Neural progenitor cell (in vitro differentiated cells): ENCODE measurements around the gene STK38. TPM values are rescaled to one million over a fixed set of nuclear protein-coding genes. Genes with fewer than 3 reads are reported as not detected.
"Not testable (repeated sequence)": the region's sequence is repeated elsewhere in the genome, so short reads cannot be mapped to it uniquely, and the experiment has no call there.

Source experiments
- DNase-seq: peaks from one replicate; pipeline ENCODE4 v3.0.0-alpha.2; 2016; ENCODE audit warnings: low spot score
- H2AFZ ChIP-seq: fragments of 200-600 bp; sonication (generic); replicated peaks from 2 replicates; pipeline ENCODE4 v1.6.1; 2016; ENCODE audit warnings: antibody characterized with exemption
- H3F3A ChIP-seq: fragments of 200-600 bp; sonication (generic); 2 replicates; pipeline ENCODE4 v1.6.1; 2016; ENCODE audit warnings: antibody characterized with exemption, low read depth
- H3K27ac ChIP-seq: fragments of 200-600 bp; sonication (generic); 2 replicates; pipeline ENCODE4 v1.5.1; 2016; ENCODE audit warnings: mild to moderate bottlenecking
- H3K27me3 ChIP-seq: fragments of 200-600 bp; sonication (generic); 2 replicates; pipeline ENCODE4 v1.6.1; 2016; ENCODE audit warnings: mild to moderate bottlenecking, moderate library complexity
- H3K36me3 ChIP-seq: fragments of 200-600 bp; sonication (generic); 2 replicates; pipeline ENCODE4 v1.5.1; 2016
- H3K4me1 ChIP-seq: fragments of 200-600 bp; sonication (generic); 2 replicates; pipeline ENCODE4 v1.6.1; 2016; ENCODE audit warnings: mixed run types
- H3K4me2 ChIP-seq: fragments of 200-600 bp; sonication (generic); 2 replicates; pipeline ENCODE4 v1.6.1; 2016
- H3K4me3 ChIP-seq: fragments of 200-600 bp; sonication (generic); 2 replicates; pipeline ENCODE4 v1.5.1; 2016
- H3K79me2 ChIP-seq: fragments of 200-600 bp; sonication (generic); 2 replicates; pipeline ENCODE4 v1.6.1; 2016; ENCODE audit warnings: low read depth
- H3K9ac ChIP-seq: fragments of 200-600 bp; sonication (generic); 2 replicates; pipeline ENCODE4 v1.6.1; 2016
- H3K9me3 ChIP-seq: fragments of 200-600 bp; sonication (generic); 2 replicates; pipeline ENCODE4 v1.5.1; 2016; ENCODE audit warnings: low read depth
- H4K20me1 ChIP-seq: fragments of 200-600 bp; sonication (generic); 2 replicates; pipeline ENCODE4 v1.6.1; 2016; ENCODE audit warnings: low read depth
- H3K27ac Mint-ChIP-seq: 3 replicates; pipeline ENCODE4 v1.8.0; 2021; ENCODE audit warnings: mixed read lengths
- H3K27me3 Mint-ChIP-seq: 2 replicates; pipeline ENCODE4 v1.8.0; 2022; ENCODE audit warnings: low read depth, mild to moderate bottlenecking, inconsistent platforms, moderate library complexity, mixed read lengths; ENCODE audit not compliant: insufficient read depth
- H3K36me3 Mint-ChIP-seq: 3 replicates; pipeline ENCODE4 v1.8.0; 2021; ENCODE audit warnings: mixed read lengths
- H3K4me1 Mint-ChIP-seq: 3 replicates; pipeline ENCODE4 v1.8.0; 2021; ENCODE audit warnings: mixed read lengths
- H3K4me3 Mint-ChIP-seq: 3 replicates; pipeline ENCODE4 v1.8.0; 2021; ENCODE audit warnings: mild to moderate bottlenecking, moderate library complexity, mixed read lengths
- H3K9me3 Mint-ChIP-seq: 3 replicates; pipeline ENCODE4 v1.8.0; 2020; ENCODE audit warnings: mixed read lengths
- CTCF ChIP-seq: fragments of 200-600 bp; sonication (generic); IDR thresholded peaks from 2 replicates; pipeline ENCODE4 v1.5.1; 2017; ENCODE audit warnings: antibody characterized with exemption, mild to moderate bottlenecking
- EZH2 ChIP-seq: fragments of 200-600 bp; sonication (generic); IDR thresholded peaks from 2 replicates; pipeline ENCODE4 v1.6.1; 2017; ENCODE audit warnings: antibody characterized with exemption, mild to moderate bottlenecking, moderate library complexity
- EZH2phosphoT487 ChIP-seq: fragments of 200-600 bp; sonication (generic); IDR thresholded peaks from 2 replicates; pipeline ENCODE4 v1.6.1; 2017; ENCODE audit warnings: antibody characterized with exemption
- total RNA-seq: library from RNA; depleted of rRNA; stranded (reverse); fragments of >200 nt; gene quantifications from 2 replicates; pipeline ENCODE4 v1.2.3, GENCODE V29; 2015; ENCODE audit warnings: low replicate concordance

Gene STK38
- total RNA-seq, 1 donor from 2014 or later: 31.9 TPM

GRCh38 chr6:36459501-36459900, 87.8 kb downstream of the STK38 start:
- H3K27ac ChIP-seq: no peak overlapping the region
- no peaks in the 10 kb centered on the region for H3K27me3 ChIP-seq
- no peaks in the 10 kb centered on the region for H3K4me1 ChIP-seq
- H4K20me1 ChIP-seq: peaks cover 22% of the 10 kb centered on the region
- peaks cover 4% of the 10 kb centered on the region for H3K9me3 Mint-ChIP-seq
- H3K4me3 ChIP-seq: no peak overlapping the region
- H3K27ac Mint-ChIP-seq: no peak overlapping the region
- peaks cover 2% of the 10 kb centered on the region for H3K4me1 Mint-ChIP-seq
- H3K36me3 ChIP-seq: no peaks in the 10 kb centered on the region
- H2AFZ ChIP-seq: no peak overlapping the region
- H3K36me3 Mint-ChIP-seq: peaks cover 9% of the 10 kb centered on the region
- H3K9ac ChIP-seq: no peak overlapping the region
- TF ChIP-seq CTCF (no peak), EZH2 (no peak), EZH2phosphoT487 (no peak)
- no peak for DNase-seq
- H3K9me3 ChIP-seq: no peaks in the 10 kb centered on the region
- H3K4me2 ChIP-seq: no peak overlapping the region
- peaks cover 2% of the 10 kb centered on the region for H3K27me3 Mint-ChIP-seq
- H3K79me2 ChIP-seq: peaks cover 99% of the 10 kb centered on the region
- H3F3A ChIP-seq: no peaks in the 10 kb centered on the region
- H3K4me3 Mint-ChIP-seq: no peak overlapping the region

- Mint-ChIP-seq H3K36me3 (peaks cover 16% of the 10 kb centered on the region), H3K27me3 (peaks cover 2% of the 10 kb centered on the region), H3K9me3 (peaks cover 4% of the 10 kb centered on the region), H3K4me1 (peaks cover 2% of the 10 kb centered on the region), H3K27ac (no peak overlapping the region), H3K4me3 (no peak overlapping the region)
- H3K36me3 ChIP-seq: no peaks in the 10 kb centered on the region
- H2AFZ ChIP-seq: no peak overlapping the region
- peaks cover 98% of the 10 kb centered on the region for H3K79me2 ChIP-seq
- H3K27me3 ChIP-seq: no peaks in the 10 kb centered on the region
- no peak overlapping the region for H3K27ac ChIP-seq
- no peak for TF ChIP-seq EZH2phosphoT487
- TF ChIP-seq CTCF: no peak
- no peak for TF ChIP-seq EZH2
- no peaks in the 10 kb centered on the region for H3K9me3 ChIP-seq
- DNase-seq: no peak
- no peak overlapping the region for H3K4me3 ChIP-seq
- peaks cover 14% of the 10 kb centered on the region for H4K20me1 ChIP-seq
- no peaks in the 10 kb centered on the region for H3F3A ChIP-seq
- H3K4me2 ChIP-seq: no peak overlapping the region
- H3K4me1 ChIP-seq: no peaks in the 10 kb centered on the region
- H3K9ac ChIP-seq: no peak overlapping the region
Measured at GRCh38 chr6:36455486-36456027, 91.7 kb downstream of the STK38 start.

- Mint-ChIP-seq H3K9me3 (peaks cover 16% of the 10 kb centered on the region), H3K36me3 (peaks cover 31% of the 10 kb centered on the region)
- H3K27ac ChIP-seq, H3K9me3 ChIP-seq, H2AFZ ChIP-seq, H3K27me3 Mint-ChIP-seq, H3K27me3 ChIP-seq, H3K27ac Mint-ChIP-seq, H3K4me2 ChIP-seq, H3K4me3 Mint-ChIP-seq, H3K36me3 ChIP-seq, H3K9ac ChIP-seq, H3K4me1 ChIP-seq, H4K20me1 ChIP-seq, H3F3A ChIP-seq, DNase-seq, H3K4me1 Mint-ChIP-seq, H3K4me3 ChIP-seq: not testable (repeated sequence)
- peaks cover 96% of the 10 kb centered on the region for H3K79me2 ChIP-seq
Measured at GRCh38 chr6:36452897-36453296, 94.4 kb downstream of the STK38 start.

GRCh38 chr6:36449173-36449572, 98.1 kb downstream of the STK38 start:
- H3K79me2 ChIP-seq: peaks cover 97% of the 10 kb centered on the region
- H2AFZ ChIP-seq, H4K20me1 ChIP-seq, H3K9me3 ChIP-seq, H3K4me2 ChIP-seq, H3K27me3 Mint-ChIP-seq, H3K4me3 ChIP-seq, DNase-seq, H3F3A ChIP-seq, H3K27me3 ChIP-seq, H3K27ac Mint-ChIP-seq, H3K9ac ChIP-seq, H3K4me3 Mint-ChIP-seq, H3K27ac ChIP-seq, H3K4me1 ChIP-seq, H3K36me3 ChIP-seq: not testable (repeated sequence)
- Mint-ChIP-seq H3K9me3 (peaks cover 12% of the 10 kb centered on the region), H3K36me3 (peaks cover 31% of the 10 kb centered on the region), H3K4me1 (peaks cover 12% of the 10 kb centered on the region)
